HepG2 (cell line): ENCODE measurements around the gene HNRNPUL2. TPM values are rescaled to one million over a fixed set of nuclear protein-coding genes. Genes with fewer than 3 reads are reported as not detected.

ENCODE experiments used
- CEBPG ChIP-seq: IDR thresholded peaks from 2 replicates; pipeline ENCODE4 v1.6.1; 2016
- DPF2 ChIP-seq: sonication (generic); formaldehyde crosslinking; IDR thresholded peaks from 2 replicates; pipeline ENCODE4 v1.4.0; 2020; ENCODE audit warnings: mild to moderate bottlenecking, low read depth, missing genetic modification reagents, borderline replicate concordance
- EED ChIP-seq: sonication (generic); formaldehyde crosslinking; IDR thresholded peaks from 2 replicates; pipeline ENCODE4 v1.5.0; 2020; ENCODE audit warnings: mild to moderate bottlenecking, missing genetic modification reagents
- KAT2B ChIP-seq: fragments of 150-350 bp; IDR thresholded peaks from 2 replicates; pipeline ENCODE4 v1.6.1; 2014; ENCODE audit warnings: low read depth, low read length, borderline replicate concordance
- NONO ChIP-seq, 2 experiments: fragments of 450-650 bp in 1 of 2; sonication (generic) in 1 of 2; formaldehyde crosslinking in 1 of 2; IDR thresholded peaks in 1 of 2; conservative IDR thresholded peaks in 1 of 2; 2 replicates each; pipeline versions ENCODE4 v1.6.1 to v1.8.0; 2017 to 2022; ENCODE audit warnings: mild to moderate bottlenecking in 1 of 2, missing genetic modification reagents in 1 of 2, moderate library complexity in 1 of 2
- PAWR ChIP-seq: sonication (generic); formaldehyde crosslinking; IDR thresholded peaks from 2 replicates; pipeline ENCODE4 v1.4.0; 2020; ENCODE audit warnings: missing genetic modification reagents, mild to moderate bottlenecking, borderline replicate concordance
- POLR2G ChIP-seq: fragments of 200-400 bp; formaldehyde crosslinking; IDR thresholded peaks from 2 replicates; pipeline ENCODE4 v1.6.1; 2018; ENCODE audit warnings: mild to moderate bottlenecking, low read depth, low read length, moderate library complexity
- ZBTB20 ChIP-seq: sonication (generic); formaldehyde crosslinking; IDR thresholded peaks from 2 replicates; pipeline ENCODE4 v1.8.1; 2023; ENCODE audit warnings: missing genetic modification reagents, low read depth, mild to moderate bottlenecking, borderline replicate concordance
- ZNF337 ChIP-seq: sonication (generic); formaldehyde crosslinking; IDR thresholded peaks from 2 replicates; pipeline ENCODE4 v1.5.1; 2020; ENCODE audit warnings: missing genetic modification reagents, low read depth, mild to moderate bottlenecking, borderline replicate concordance
- ZNF432 ChIP-seq: sonication (generic); formaldehyde crosslinking; IDR thresholded peaks from 2 replicates; pipeline ENCODE4 v1.5.0; 2020; ENCODE audit warnings: missing genetic modification reagents, mild to moderate bottlenecking, borderline replicate concordance
- polyA plus RNA-seq, 8 experiments: library from polyadenylated mRNA; depleted of rRNA in 3 of 8; stranded (reverse) in 7 of 8; unstranded in 1 of 8; fragments of >200 nt; fragmentation: Illumina TruSeq in 4 of 8; extraction: Trizol in 4 of 8; gene quantifications; 2 replicates each; pipeline versions ENCODE4 v1.2.1 to v1.2.3, GENCODE V29; 2011 to 2016; ENCODE audit warnings: low read depth in 4 of 8, missing spikeins in 1 of 8, mixed read lengths in 1 of 8; ENCODE audit not compliant: insufficient read depth in 1 of 8
- total RNA-seq, 5 experiments: library from RNA; depleted of rRNA; stranded (reverse); fragments of >200 nt; fragmentation: Illumina TruSeq; extraction: Trizol; gene quantifications; 2 replicates each; pipeline ENCODE4 v1.2.3, GENCODE V29; 2016; ENCODE audit warnings: low read depth in 1 of 5
- TF ChIP-seq, protein P1 (sequence below): sonication (generic); formaldehyde crosslinking; IDR thresholded peaks from 2 replicates; pipeline ENCODE4 v1.5.0; 2020; ENCODE audit warnings: missing genetic modification reagents
- TF ChIP-seq, protein P2 (sequence below), 2 experiments: fragments of 450-650 bp in 1 of 2; sonication (generic) in 1 of 2; formaldehyde crosslinking in 1 of 2; IDR thresholded peaks; 2 replicates each; pipeline versions ENCODE4 v1.6.1 to v1.8.0; 2016 to 2022; ENCODE audit warnings: antibody characterized with exemption in 1 of 2, mild to moderate bottlenecking in 1 of 2, missing genetic modification reagents in 1 of 2
- TF ChIP-seq, protein P3 (sequence below): sonication (generic); formaldehyde crosslinking; IDR thresholded peaks from 2 replicates; pipeline ENCODE4 v1.4.0; 2020; ENCODE audit warnings: mild to moderate bottlenecking, low read depth, missing genetic modification reagents
- TF ChIP-seq, protein P4 (sequence below): sonication (generic); formaldehyde crosslinking; IDR thresholded peaks from 2 replicates; pipeline ENCODE4 v1.8.0; 2022; ENCODE audit warnings: mild to moderate bottlenecking, missing genetic modification reagents, moderate library complexity

HNRNPUL2 gene
- total and polyA plus RNA-seq, 2 of the 13 experiments (the other 11 are each of a cell fraction or from before 2014, with no cell fraction given) = 8.4 to 9.6 TPM

- TF ChIP-seq NONO (IDR thresholded peaks at IDR 0.05) (no peak), NONO (CRISPR knock-in tag; conservative IDR thresholded peaks at IDR 0.05) (0 out of 2 replicates have a peak, but pooled peaks have one; percentile 39), POLR2G (peak; percentile 100), CEBPG (CRISPR knock-in tag) (peak; percentile 4; the same call in 1 of the 2 replicates), ZNF337 (CRISPR knock-in tag) (no peak), EED (CRISPR knock-in tag) (no peak), ZBTB20 (CRISPR knock-in tag) (0 out of 2 replicates have a peak, but pooled peaks have one; percentile 69), PAWR (CRISPR knock-in tag) (0 out of 2 replicates have a peak, but pooled peaks have one; percentile 66), KAT2B (no peak), ZNF432 (no peak), DPF2 (CRISPR knock-in tag) (no peak)
- TF ChIP-seq, protein P1, sequence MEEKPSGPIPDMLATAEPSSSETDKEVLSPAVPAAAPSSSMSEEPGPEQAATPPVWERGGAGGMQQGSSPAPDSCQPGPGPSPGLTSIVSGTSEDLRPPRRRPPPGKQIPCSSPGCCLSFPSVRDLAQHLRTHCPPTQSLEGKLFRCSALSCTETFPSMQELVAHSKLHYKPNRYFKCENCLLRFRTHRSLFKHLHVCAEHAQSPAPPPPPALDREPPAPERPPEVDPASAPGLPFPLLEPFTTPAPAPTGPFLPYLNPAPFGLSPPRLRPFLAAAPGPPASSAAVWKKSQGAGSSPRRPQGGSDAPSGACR (CRISPR knock-in tag) = no peak; the same call in 1 of the 2 replicates
- TF ChIP-seq, protein P2, sequence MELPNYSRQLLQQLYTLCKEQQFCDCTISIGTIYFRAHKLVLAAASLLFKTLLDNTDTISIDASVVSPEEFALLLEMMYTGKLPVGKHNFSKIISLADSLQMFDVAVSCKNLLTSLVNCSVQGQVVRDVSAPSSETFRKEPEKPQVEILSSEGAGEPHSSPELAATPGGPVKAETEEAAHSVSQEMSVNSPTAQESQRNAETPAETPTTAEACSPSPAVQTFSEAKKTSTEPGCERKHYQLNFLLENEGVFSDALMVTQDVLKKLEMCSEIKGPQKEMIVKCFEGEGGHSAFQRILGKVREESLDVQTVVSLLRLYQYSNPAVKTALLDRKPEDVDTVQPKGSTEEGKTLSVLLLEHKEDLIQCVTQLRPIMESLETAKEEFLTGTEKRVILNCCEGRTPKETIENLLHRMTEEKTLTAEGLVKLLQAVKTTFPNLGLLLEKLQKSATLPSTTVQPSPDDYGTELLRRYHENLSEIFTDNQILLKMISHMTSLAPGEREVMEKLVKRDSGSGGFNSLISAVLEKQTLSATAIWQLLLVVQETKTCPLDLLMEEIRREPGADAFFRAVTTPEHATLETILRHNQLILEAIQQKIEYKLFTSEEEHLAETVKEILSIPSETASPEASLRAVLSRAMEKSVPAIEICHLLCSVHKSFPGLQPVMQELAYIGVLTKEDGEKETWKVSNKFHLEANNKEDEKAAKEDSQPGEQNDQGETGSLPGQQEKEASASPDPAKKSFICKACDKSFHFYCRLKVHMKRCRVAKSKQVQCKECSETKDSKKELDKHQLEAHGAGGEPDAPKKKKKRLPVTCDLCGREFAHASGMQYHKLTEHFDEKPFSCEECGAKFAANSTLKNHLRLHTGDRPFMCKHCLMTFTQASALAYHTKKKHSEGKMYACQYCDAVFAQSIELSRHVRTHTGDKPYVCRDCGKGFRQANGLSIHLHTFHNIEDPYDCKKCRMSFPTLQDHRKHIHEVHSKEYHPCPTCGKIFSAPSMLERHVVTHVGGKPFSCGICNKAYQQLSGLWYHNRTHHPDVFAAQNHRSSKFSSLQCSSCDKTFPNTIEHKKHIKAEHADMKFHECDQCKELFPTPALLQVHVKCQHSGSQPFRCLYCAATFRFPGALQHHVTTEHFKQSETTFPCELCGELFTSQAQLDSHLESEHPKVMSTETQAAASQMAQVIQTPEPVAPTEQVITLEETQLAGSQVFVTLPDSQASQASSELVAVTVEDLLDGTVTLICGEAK (IDR thresholded peaks at IDR 0.05) = no peak
- TF ChIP-seq, protein P2 (CRISPR knock-in tag; IDR thresholded peaks at IDR 0.05) = no peak
- TF ChIP-seq, protein P3, sequence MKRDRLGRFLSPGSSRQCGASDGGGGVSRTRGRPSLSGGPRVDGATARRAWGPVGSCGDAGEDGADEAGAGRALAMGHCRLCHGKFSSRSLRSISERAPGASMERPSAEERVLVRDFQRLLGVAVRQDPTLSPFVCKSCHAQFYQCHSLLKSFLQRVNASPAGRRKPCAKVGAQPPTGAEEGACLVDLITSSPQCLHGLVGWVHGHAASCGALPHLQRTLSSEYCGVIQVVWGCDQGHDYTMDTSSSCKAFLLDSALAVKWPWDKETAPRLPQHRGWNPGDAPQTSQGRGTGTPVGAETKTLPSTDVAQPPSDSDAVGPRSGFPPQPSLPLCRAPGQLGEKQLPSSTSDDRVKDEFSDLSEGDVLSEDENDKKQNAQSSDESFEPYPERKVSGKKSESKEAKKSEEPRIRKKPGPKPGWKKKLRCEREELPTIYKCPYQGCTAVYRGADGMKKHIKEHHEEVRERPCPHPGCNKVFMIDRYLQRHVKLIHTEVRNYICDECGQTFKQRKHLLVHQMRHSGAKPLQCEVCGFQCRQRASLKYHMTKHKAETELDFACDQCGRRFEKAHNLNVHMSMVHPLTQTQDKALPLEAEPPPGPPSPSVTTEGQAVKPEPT (CRISPR knock-in tag) = 0 out of 2 replicates have a peak, but pooled peaks have one; percentile 37
- TF ChIP-seq, protein P4, sequence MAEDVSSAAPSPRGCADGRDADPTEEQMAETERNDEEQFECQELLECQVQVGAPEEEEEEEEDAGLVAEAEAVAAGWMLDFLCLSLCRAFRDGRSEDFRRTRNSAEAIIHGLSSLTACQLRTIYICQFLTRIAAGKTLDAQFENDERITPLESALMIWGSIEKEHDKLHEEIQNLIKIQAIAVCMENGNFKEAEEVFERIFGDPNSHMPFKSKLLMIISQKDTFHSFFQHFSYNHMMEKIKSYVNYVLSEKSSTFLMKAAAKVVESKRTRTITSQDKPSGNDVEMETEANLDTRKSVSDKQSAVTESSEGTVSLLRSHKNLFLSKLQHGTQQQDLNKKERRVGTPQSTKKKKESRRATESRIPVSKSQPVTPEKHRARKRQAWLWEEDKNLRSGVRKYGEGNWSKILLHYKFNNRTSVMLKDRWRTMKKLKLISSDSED = no peak
These were observed 62.1 kb downstream of the HNRNPUL2 start, which contains the start of the genes C11orf98 and CSKMT (continued) for GRCh38 chr11:62665075-62665598.
